Activated CD4-positive, alpha-beta T cell treated with anti-CD3 and anti-CD28 coated beads for 48 hours (primary cell): ENCODE measurements around the gene HES6.
"Not testable (repeated sequence)": the region's sequence is repeated elsewhere in the genome, so short reads cannot be mapped to it uniquely, and the experiment has no call there.

Experiments
- DNase-seq: peaks from one replicate; pipeline ENCODE4 v3.0.0-alpha.2; 2020

Gene HES6

DNA sequence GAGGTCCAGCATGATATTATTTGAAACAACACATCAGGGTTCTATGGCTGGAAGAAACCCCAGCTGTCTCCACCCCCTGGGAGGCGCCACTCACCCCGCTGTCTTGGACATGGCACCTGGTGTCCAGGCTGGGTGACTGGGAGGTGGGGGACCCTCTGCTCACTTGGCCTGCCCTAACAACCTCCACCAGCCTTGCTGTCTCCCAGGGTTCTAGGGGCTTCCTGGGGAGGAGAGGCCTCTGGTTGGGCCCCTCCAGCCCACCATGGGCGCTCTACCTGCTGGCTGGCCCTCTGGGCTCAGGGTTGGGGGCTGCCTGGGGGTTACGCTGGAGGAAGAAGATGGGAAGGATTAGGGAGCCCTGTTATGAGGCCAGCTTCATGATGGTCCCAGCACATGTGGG, 32.3 kb upstream of the HES6 start:
- DNase-seq, result no peak

DNA sequence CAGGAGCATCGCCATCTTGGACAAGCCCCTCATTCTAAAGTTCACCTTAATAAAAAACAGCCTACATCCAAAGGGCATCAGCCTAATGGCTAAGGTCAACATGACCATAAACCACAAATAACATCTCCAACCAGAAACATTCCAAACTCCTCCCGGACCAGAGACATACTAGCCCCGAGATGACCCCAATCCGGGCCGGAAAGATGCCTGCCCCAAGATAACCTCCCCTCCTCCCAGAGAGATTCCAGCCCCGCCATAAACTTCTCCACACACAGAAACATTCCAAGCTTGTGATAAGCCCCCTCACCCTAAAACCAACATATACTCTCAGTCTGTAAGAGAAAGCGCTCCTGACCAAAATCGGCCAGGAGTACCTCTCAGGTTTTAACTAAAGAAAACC, 31.8 kb upstream of the HES6 start:
- not testable (repeated sequence) for DNase-seq

DNA sequence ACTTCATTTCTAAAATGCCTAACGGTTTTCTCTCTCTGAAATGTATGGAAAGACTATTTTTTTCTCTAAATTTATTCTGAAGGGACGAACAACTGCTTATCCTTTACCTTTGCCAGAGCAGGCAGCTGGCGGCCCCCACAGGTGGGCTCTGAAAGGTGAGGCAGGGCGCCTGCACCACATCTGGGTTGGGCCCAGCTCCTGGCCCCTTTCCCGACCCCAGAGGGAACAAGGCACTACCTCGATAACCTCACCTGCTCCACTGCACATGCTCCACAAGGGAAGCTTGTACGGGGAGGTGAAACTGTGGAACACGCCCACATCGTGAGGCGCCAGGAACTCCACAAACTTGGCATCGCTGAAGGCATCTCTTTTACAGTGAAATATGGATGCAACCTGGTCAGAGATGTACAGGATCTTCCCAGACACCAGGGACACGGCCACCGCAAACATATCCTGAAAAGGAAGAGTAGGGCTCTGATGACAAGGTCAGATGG, 31.3 kb upstream of the HES6 start:
- no peak for DNase-seq

DNA sequence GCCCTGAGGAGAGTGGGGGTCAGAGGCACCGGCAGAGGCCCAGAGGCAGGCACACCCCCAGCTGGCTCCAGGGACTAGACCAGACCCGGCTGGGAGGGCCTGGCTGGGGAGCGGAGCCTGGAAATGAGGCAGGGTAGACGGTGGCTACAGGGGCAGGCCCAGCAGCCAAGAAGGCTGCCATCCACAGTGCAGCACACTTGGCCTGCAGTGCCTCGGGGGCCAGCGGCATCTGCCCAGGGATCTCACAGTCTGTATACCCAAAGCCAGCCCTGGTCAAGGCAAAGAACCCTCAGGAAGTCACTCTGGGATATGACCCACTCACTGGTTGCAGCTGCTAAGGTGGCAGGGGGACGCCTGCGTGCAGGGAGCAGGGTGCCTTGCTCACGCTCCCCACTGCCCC, 30.8 kb upstream of the HES6 start:
- DNase-seq, result no peak

DNA sequence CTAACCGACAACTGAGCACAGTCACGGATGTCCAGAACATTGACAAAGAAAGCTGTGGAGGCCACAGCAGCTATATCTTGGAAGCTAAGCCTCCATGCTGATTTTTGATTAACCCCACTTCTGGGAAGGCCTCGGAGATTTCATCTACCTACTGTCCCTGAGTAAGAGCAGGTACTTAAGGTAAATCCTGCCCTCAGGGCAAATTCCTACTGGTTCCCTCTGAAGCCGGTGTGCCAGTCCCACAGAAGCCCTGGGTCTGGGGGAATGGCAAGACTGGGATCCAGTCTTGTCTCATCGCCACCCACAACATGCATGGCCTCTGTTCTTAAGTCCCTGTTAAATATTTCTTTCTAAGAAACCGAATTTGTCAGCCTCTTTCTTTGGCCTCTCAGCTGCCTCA, 29.9 kb upstream of the HES6 start:
- DNase-seq, result no peak

DNA sequence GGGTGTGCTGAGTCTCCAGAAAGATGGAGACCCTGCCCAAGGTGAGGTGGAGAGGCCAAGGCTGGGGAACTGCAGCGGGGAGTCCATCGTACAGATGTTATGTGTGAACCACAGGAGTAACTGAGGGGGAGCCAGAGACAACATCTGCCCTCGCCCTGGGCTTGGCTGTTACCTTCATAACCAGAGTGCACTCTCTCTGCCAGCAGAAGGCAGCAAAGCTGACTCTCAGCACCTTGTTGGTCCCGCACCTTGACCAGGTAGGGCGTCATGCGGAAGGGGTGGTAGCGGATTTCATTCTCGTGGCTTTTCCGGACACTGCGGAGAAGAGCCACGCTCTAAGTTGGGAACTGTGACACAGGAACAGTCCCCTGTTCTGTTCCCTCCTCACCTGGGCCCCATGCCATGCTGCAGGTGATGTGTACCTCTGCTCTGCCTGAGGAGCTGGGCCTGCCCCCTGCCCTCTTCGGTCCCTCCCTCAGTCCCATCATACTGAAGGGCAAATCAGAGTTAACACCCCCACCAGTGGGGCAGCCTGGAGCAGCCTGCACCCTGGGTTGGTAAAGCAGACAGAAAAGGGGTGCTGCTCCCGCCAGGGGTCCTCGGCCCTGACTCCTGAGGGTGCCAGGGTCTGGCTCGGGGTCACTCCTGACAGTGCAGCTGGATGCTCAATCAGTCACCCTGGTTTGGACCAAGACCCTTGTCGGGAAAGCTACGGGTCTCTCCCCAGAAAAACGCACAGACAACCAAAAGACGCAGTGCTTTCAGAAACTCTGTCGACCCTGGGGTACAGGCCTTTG, 28.2 kb upstream of the HES6 start:
- DNase-seq, result no peak

DNA sequence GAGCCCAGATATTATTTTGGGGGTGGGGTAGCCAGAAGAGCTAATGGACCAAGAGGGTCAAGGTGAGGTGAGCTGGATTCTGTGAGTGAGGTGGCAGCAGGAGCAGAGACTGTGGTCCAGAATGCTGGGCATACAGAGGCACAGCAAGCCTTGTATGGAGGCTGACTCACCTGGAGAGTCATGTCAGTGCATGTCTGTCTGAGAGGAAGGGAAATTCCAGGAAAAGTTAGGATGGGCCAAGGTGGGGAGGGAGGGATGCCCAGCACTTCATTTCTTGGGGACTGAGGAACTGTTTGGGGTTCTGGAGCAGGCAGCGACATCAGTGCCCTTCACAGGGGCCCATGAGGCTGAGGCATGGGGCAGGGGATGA, 27.5 kb upstream of the HES6 start:
- no peak for DNase-seq

DNA sequence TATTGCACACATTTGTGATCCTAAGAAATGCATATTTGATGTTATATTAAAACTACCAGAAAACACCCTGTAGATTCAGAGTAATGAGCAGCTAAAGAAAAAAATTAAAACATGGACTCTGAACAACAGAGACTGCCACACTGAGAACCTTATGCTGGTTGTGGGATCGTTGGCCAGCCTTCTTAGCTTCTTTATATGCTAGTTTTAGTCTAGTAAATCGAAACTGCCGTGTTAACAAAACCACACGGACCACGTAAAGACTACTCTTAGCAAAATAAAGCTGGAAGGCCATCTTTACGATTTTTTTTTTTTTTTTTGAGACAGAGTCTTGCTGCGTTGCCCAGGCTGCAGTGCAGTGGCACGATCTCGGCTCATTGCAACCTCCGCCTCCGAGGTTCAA, 25.8 kb upstream of the HES6 start:
- no peak for DNase-seq

DNA sequence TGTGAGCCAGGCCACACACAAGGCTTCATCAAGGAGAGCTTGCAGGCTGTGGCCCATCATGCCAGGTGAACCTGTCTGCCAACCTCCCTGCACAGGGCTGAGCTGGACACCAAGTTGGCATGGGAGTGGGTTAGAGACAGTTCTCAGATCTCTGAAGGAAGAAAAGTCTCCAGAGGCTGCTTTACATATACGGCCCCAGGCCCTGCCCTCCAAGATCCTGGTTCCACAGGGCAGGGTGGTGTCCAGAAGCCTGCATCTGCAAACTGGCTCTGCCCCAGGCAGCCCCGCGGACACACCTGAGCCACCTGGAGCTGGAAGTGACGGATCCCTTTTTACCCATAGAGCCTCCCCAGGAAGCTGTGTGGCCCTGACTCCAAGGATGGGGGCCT, 24.2 kb upstream of the HES6 start:
- no peak for DNase-seq

DNA sequence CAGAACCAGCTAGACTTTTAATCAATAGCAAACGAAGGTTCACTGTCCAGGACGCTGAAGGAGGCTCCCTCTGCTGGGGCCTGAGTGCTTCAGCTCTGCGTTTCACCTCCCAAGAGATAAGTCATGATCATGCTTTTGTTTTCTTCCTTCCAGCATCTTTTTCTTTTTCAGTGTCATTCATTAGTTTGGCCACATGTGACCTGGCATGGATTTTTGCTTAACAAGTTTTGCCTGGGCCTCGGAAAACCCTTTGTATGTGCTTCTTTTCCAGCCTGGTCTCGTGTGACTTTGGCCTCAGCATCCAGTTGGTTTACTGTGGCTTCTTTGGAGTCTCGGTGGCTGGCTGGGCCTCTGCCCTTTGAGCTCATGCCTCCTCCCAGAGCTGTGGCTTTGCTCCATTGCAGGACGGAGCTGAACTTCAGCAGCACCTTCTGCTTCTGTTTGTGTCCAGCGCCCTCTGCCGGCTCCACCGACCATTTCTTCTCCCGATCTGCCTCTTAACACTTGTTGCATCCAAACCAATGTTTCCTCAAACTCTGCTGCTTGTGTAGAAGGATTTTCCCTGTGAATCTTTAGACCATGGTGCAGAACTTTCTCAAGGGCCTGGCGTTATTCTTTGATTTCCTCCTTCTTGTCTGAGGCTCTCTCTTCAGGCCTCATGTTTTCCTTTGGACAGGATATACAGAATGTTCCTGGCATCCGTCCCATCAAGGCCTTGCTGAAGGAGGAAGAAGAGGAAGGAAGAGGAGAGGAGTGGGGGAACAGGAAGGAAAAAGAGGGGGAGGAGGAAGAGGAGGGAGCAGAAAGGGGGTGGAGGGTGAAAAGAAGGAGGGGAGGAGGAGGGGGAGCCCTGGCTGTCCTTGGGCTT, 23.6 kb upstream of the HES6 start:
- peak; percentile 82 for DNase-seq

DNA sequence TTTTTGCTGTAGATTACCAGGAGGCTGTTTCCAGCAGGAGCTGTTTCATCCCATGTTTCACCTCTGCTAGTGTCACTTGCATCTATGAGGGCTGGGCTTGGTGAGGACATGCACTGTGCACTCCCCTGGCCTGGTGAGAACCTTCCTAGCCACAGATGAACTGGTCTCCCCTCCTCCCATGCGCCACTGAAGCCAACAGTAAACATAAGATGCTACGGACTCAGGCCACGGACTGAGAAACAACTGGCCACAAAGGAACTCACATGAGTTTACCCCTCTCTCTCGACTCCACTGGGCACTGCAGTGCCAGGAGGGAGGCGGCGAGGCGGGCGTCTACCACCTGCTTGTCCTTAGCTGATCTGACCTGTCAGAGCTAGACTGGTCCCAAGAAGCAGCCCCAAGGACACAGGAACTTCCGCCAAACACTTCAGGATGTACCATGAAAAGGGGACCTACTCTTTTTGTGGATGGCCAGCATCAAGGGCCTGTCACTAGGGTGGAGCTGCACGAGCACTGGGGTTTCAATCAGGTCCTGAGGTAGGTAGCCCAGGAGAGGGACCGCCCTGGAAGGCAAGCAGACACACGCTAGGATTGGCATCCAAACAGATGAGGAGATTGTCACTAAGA, 22.8 kb upstream of the HES6 start:
- DNase-seq, result no peak

DNA sequence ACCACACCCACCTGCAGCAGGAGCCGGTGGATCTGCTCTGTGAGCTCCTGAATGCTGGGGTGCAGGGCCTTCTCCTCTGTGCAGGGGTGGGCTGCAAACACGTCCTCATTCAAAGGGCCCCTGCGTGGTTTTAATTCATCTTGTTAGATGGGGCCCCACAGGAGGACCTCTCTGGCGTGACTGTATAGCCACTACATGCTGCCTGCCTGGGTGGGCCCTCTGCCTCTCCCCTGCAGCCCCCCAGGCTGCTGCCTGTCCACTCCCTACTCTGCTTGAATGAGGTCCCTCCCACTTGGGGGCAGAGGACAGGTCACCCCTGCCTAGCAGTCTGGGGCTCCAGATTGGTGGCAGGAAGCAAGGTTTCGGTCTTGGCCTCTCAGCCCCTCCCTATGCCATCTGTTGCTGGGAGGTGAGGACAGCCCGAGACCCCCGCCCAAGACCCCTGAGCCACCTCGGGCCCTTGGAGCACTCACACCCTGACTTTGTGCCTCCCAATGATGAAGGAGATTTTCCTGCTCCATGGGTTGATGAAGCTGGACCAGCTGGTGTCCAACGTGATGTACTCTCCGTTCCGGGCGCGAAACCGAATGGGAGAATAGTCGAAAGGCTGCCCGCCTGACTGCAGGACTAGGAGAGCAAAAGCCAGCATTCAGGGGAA, 22.0 kb upstream of the HES6 start:
- DNase-seq, result no peak

DNA sequence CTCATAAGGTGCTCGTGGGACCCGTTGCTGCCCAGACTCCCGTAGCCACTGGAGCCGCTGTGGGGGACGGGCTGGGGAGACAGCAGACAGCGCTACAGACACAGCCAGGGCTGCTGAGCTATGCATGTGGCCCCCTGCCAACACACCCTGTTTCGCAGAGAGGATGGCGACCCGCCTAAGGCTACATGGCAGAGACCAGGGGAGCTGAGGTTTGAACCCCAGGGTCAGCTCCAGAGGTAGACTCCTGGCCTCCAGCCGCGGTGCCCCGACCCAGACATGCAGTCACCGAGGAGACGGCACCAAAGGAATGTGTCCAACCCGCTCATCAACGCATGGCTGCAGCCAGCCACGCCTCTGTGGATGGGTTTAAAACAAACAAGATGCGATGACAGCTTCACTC, 21.0 kb upstream of the HES6 start:
- DNase-seq, result no peak

DNA sequence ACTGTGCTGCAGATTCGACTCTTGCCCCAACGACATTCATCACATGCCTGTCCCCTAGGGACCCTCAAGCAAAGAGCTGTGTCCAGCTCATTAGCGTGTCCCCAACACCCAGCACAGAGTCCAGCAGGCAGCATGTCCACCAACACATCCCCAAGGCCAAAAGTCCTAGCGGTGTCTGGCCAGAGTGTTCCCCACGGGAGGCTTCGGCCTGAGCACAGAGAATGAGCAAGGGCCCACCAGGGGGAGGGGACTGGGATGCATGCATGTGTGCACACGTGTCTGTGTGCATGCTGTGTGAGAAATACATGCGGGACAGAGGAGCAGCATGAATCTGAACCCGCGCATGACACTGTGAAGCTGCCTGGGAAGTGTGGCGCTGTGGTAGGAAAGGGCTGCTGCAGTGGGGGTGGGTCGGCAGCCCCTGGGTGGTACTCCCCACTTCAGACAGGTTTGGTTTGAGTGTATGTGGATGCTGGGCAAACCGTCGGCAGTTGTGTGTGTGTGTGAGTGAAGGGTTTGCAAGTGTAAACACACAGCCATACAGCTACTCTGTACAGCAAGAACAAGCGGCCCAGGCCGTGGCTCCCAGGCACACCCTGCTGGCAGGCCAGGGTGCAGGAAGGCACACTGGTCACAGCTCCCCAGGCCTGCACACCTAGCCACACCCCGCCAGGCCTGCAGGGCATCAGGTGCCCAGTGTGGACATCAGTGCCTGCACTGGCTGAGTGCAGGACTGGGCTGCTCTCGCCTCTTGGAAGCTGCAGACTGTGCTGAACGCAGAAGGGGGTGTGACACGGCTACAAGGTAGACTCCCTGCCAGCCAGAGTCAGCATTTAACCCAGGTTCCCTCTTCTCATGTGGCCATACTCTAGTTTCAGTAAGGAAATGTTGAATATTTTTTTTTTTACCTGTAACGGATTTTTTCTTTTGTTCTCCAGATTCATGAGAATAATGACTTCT, 19.5 kb upstream of the HES6 start:
- DNase-seq, result no peak

DNA sequence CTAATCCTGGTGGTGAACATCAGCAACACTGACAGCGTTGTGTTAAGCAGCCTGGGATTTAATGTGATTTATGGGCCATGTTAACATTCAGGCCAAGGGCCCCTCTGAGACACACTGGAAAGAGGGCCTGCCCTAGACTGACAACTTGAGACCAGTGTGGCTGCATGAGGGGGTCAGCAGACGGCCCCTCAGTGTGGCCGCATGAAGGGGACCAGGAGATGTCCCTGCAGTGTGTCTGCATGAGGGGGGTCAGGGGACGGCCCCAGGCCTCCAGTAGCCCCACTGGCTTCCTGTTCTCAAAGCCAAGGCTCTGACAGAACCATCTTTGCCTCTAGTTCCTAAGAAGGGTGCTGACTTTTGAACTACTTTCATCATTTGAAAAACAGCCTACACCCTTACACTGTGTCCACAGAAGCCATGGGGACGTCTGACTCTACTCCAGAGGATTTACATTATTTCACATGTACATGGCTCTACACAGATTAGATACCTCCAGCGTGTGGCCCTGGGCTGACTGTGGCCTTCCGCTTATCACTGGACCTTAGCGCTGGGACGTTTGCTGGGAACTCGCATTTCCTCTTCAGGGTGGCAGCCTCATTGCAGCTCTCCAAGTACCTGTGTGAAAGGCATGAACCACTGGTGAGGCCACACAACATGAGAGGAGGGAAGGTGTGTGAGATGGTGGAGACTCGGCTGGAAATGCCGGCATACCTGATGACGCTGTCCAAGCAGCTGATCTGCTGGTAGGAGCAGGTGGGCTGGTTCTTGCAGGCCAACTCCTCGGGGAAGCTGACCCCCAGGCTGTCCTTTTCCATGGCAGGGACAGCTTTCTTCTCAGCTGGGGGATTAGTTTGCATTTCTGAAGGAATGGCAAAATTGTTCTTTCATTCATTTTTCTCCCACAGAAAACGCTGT, 18.2 kb upstream of the HES6 start:
- DNase-seq, result no peak

DNA sequence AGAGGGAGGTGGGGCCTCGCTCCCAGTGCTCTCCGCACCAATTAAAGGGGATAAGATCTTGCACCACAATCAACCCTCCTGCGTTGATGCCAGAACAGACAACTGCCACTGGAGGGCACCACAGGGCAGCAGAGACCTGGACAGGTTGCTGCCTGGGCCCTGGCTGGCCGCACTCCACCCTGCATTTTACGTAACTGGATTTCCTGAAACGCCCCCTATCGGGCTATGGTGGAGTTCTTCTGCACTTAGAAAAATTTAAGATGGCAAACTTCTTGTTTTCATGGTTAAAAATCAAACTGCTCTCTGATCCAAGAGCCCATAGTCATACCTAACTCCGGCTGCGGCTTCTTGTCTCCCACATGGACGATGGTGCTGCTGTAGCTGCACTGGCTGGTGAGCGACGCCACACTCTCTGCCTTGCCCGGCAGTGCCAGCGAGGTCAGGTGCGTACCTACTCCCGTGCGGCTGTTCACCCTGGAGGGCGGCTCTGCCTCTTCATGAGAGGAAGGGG, 16.8 kb upstream of the HES6 start:
- peak; percentile 84 for DNase-seq

DNA sequence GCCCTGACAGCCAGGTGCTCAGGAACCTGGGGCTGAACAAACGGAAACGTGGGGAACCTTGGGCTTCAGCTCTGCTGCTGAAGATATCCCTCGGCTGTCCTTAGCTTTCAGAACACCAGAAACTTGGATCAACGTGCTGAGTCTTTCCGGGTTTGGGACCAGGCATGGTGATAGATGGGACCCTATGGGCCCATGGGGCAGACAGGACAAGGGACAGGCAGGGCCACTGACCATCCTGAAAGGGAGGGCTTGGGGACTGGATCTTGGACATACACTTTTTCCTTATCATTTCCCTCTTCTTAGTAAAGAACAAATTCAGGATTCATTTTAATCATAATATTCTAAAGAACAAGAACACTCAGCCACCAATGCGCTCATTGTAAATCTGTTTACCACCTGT, 16.3 kb upstream of the HES6 start:
- DNase-seq, result no peak

DNA sequence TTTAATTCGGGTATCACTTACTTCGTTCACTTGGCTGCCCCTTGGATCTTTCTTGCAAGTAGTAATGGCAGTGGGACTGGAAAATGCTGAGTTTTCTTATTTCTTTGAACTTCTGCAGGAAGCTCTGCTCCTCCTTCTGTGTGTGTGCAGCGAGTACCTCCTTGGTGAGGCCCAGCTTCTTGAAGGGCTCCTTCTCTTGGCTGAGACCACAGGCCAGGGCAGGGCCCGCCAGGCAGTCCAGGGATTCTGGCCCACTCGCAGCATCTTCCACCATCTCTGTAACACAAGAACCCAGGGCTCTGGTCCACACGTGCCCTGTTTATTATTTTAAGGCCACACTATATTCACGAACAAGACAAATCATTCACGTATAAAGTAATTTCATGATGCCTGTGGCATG, 15.8 kb upstream of the HES6 start:
- DNase-seq, result no peak

DNA sequence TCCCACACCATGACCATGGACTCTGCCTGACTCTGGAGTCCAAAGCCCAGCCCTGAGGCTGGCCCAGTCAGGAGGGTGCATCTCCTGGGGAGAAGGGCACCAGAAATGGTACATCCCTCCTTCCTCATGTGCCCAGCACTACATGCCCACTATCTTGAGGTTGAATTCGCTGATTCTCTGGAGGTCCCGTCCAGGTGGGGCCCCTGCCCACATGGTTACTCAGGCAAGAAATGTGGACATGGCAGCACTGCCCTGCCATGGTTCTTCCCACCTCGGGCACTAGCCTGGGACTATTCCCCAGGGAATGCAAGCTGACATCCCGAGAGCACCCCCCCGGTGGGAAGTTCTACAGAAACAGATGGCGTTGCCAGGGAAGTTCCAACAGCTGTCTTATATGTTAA, 15.3 kb upstream of the HES6 start:
- no peak for DNase-seq

DNA sequence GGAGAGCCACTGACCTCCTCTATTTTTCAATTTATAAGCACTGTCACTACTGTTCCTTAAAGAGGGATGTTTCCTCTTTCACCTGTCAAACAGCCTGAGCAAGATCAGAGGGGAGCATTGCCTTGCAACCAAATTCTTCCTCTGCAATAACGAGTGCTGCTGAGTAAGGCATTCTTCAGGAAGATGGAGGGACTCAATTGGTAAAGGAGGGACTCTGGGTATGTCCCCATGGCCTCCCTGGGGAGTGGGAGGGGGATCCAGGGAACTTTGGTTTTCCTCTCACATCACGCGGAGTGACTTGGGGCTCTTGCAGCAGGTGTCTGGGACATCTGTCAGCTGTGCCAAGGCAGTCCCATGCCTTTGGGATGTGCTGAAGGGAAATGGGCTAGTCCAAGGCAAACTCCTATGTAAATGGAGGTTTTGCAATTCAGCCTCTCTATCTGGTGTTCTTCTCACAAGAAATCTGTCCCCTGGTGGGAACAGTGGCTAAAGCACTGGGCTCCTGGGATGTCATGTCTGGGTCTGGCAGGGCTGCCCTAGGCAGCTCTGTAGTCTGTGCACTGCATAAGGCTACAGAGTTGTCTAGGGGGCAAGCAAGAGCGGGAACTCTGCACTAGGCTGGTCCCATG, 14.4 kb upstream of the HES6 start:
- no peak for DNase-seq
